HG03571 (cell line): Measurements from ENCODE around the gene DOC2A.

Experiments
- ATAC-seq: cut with Tn5 transposase; IDR thresholded peaks from one replicate; pipeline ENCODE4 v1.9.1; 2021; ENCODE audit not compliant: unreplicated experiment

DOC2A gene

DNA sequence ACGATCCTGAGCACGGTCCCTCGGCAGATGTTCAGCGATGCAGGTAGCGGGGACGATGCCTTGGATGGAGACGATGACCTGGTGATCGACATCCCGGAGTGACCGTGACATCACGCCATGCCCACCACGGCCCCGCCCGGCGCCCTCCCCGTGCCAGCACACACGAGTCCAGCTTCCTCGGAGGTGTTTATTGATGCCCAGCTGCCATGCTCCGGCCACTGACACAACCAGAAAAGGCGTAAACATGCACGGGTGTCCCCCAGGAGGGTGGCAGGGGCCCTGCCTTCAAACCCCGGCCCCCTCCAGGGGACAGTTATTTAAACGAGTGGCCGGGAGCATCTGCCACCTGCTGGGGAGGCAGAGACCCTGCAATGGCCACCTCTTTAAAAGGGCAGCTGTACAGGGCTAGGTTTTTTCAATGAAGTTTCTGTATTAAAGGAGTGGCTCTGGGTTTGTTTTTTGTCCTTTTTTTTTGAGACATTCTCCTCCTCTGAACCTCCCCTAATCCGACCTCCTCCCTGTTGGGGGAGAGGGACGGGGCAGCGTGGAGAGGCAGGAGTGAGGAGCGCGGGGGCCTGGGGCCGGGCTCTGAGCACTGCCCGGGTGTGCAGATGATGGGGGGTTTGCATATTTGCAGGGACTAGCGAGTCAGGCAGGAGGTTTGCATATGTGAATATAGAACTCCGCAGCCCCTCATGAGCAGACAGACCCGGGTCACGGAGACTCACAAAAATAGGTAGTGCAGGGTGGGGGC is 5.3 kb downstream of the DOC2A start:
- ATAC-seq, result no peak

DNA sequence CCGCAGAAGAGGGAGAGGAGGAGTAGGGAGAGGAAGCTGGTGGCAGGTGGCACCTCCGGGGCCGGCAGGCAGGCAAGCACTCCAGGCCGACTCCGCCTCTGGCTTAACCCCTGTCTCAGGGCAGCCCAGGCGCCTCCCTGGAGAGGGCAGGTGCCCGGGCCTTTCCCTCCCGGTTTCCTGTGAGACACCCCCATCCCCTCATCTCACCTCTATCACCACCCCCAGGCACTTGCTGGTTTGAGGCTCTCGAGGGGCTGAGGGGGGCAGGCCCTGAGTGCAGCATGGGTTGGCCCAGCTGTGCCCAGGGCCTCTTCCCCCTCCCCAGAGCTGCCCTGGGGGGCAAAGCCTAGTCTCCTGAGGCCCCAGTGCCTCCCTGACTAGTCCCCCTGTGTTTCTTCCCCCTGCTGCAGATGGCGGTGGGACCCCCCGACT is 6.0 kb downstream of the DOC2A start:
- no peak for ATAC-seq

DNA sequence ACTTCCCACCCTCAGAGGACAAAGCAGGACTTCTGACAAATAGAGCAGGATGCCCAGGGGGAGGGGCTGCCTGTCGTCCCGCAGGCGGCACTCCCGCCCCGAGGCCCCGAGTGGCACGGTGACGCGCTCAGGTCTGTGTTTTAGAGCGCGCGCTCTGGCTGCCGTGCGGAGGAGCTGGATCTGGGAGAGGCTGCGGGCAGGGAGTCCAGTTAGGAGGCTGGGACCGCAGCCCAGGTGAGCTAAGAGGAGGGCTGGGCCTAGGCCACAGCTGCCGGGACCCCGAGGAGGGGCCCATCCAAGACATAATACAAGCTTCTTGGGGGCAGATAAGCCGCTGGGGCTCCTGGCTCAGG is 6.4 kb downstream of the DOC2A start:
- no peak for ATAC-seq

DNA sequence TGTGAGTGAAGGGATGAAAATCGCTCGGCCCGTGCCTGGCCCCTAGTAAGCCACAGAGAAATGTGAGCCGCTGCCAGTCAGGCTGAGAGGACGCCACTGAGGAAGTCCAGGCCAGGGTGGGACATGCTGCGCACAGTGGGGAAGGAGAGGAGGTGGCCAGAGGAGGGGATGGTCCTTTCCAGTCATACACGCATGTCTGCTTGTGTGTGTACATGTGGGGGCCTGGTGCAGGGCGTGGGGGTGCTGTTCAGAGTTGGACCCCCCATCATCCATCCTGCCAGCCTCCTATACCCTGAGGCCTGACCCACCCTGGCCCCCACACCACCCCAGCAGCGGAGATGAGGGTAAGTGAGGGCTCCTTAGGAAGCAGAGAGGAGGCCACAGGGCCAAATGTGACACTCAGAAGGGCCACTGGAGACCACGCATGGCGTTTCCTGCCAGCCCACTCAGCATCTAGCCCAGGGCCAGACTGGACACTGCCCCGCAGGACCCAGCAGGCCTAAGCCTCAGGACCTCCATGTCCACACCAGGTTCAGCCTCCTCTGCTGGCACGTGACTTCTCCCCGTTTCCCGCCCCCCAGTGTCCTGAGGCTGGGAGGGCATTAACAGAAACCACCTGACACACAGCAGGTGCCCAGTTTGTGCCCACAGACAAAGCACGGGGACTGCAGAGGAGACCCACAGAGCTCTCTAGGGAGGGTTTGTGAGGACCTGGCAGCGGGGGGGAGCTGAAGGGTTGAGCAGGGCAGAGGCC is 7.0 kb downstream of the DOC2A start:
- no peak for ATAC-seq

DNA sequence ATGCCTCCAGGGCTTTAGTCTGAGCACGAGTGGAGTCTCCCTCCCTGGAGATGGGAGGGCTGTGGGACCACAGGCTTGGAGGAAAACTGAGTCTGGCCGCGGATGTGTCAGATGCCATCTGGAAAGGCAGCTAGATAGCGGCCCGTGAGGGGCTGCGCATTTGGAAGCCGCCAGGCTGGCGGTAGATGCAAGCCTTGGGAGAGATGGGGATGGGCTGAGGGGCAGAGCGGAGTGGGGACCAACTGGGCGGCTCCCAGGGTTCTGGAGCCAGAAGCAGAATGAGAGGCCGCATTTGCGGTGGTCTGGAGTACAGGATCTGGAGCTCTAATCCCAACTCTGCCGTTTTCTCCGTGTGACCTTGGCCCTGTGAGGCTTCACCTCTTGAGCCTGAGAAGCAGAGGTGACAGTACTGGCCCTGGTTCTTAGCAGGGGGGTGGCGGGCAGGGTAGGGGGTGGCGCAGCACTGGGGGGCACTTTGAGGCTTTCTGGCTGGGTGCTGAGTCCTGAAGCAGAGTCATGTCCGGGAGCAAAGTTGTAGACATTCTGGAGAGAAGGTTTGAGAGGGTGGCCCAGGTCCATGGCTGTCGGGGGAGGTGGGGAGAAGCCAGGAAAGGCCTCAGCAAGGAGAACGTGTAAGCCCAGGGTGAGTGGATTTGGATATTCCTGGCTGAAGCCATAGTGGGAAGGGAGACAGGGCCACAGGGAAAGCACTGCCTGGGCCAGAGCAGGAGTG is 8.0 kb downstream of the DOC2A start:
- no peak for ATAC-seq

DNA sequence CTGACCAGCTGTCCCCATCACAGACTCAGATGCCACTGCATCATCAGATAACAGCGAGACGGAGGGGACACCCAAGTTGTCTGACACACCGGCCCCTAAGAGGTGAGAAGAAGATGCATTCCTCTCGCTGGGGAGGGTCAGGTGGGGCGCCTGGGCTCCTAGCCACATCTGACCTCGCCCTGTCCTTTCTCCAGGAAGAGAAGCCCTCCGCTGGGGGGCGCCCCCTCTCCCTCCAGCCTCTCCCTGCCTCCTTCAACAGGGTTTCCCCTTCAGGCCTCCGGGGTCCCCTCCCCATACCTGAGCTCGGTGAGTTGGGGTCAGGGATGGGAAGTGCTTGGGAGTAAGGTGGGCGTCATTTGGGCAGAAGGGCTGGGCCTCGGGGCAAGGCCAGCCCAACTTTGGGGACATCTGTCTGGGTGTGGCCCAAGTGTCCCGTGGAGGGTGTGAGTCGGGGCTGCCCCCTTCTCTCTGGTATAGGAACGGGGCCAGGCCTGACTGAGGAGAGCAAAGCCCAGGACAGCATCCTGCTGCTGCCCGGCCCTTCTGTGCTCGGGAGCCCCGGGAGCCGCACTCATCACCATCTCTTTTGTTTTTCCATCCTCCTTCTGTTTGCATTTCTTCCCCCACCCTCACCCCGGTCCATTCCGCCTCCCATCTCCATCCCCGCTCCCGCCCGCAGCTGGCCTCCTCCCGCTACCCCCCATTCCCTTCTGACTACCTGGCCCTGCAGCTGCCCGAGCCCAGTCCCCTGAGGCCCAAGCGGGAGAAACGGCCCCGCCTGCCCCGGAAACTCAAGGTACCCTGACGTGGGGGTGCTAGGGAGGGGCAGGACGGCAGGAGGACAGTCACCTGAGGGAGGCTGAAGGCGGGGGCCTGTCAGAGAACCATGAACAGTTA is 9.8 kb downstream of the DOC2A start:
- ATAC-seq, result no peak

DNA sequence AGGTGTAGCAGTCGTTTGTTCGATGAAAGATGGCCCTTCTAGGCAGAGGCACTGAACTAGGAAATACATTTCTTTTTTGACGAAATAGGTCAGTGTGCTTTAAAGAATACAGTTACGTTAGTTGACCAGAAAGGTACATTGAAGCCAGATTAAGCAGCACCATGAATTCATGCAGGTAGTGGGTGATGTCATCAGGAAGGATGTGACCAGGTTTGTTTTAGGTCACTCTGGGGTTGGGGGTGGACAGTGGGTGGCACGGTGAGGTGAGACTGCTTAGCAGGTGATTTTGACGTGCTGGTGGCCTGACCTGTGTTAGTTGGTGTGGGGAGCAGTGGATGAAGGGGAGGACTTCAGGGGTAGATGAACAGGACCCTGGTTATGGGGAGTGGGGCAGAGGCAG is 11.2 kb downstream of the DOC2A start:
- ATAC-seq, result no peak

DNA sequence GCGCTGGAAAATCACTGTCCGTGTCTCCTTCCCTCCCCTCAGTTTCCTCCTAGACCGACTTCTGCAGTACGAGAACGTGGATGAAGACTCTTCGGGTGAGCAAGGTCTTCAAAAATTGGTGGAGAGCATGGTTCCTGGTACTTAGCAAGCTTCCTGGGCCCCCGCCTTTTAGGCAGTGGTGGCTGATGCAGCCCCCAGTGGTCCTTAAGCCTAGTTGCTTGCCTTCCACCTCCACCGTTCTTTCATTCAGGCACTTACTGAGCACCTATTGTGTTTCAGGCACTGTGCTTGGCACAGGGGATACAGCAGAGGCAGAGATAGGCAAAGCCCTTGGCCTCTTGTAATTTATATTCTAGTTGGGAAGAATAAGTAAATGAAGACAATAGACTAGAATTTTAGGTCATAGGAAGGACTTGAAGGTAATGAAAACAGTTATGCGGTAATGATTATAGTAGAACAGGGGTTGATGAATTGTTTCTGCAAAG is 14.0 kb downstream of the DOC2A start:
- no peak for ATAC-seq

DNA sequence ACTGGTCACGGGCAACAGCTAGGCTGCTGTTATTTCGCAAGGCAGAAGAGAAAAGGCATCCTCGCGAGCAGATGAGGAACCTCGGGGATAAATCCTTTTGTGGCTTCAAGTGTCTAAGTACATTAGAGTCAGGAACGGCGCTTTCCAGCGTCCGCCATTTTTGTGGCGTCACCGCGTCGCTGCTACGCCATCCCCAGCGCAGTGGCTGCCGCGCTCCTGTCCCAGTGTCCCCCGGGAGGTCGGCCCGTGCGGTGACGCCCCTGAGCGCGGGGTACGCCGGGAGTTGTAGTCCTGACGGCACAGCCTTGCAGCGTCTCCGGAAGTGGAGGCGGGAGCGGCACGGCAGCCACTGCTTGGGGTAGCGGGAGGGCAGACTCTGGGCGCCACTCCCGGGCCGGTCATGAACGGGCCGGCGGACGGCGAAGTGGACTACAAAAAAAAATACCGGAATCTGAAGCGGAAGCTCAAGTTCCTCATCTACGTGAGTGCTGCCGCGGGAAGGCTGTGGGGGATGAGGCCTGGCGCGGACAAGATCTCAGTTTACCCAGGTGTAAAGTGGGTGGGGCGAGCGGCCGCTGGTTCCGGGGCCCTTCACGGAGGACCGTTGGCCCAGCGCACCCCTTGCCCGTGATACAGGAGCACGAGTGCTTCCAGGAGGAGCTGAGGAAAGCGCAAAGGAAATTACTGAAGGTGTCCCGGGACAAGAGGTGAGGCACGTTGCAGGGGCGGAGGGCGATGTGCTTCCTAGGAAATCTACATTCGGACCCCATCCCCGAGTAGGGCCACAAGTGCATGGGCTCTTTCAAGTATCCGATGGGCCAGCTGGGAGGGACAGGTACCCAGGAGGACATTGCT is 14.7 kb downstream of the DOC2A start, which contains the start of gene INO80E:
INO80E (plus strand) TSS at position 331 of the 855 bp plus-strand sequence; CDS start at position 401, 70 bp downstream.
- peak; percentile 78 for ATAC-seq

DNA sequence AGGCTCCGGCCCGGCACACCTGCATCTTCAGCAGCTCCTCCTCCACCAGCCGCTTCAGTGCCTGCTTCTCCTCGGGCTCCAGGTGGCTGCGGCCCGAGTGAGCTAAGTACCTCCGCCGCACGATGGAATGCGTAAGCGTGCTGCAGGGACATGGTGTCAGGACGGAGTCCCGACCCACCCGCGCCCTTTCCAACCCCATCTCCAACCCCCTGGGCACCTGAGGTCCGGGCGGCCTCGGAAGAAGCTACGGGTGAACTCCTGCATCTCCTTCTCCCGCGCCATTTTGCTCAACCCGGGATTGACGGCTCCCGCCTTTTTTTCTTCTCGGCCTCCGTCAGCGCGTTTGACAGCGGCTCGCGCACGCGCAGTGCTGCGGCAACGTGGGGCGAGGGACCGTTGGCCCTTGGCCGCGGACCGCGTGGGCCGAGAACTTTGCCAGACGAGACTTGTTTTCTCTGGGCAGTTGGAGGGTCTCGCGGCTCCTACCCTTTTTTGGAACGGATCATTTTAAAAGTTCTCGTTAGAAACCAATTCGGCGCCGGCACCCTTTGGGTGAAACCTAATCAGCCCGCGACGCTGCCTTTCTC is 15.4 kb downstream of the DOC2A start, which contains the start of gene HIRIP3:
HIRIP3 (minus strand) TSS at position 294 of the 587 bp plus-strand sequence; CDS start at position 282, 12 bp downstream.
- peak; percentile 29 for ATAC-seq

DNA sequence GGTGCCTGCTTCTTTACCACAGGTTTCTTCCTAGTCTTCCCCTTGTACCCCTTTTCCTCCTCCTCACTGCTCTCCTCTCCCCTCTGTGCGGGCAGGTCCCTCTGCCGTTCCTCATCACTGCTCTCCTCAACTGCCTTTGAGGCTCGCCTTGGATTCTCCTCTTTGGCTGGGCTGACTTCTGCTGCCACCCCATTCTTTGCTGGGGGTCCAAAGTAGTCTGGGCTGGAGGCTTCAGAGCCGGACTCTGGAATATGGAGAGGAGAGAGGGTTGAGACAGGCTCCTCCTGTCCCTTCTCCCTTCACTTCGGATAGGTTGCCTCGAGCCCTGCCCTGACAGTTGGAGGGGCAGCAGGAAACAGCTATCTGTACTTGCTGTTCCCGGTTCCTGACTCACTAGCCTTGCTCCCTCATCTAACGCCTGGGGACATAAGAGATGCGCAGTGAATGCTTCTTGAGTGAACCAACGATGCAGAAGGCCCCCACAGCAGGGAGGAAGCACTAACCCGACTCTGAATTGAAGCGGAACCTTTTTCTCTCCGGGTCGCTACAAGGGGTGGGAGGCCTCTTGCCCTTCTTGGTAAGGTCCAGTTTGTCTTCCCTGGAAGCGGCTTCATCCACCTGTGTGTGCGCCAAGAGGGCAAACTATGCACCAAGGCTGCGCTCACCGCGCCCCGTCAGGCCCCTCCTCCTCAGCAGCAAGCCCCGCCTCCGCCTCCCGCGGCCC is 16.1 kb downstream of the DOC2A start:
- no peak for ATAC-seq

DNA sequence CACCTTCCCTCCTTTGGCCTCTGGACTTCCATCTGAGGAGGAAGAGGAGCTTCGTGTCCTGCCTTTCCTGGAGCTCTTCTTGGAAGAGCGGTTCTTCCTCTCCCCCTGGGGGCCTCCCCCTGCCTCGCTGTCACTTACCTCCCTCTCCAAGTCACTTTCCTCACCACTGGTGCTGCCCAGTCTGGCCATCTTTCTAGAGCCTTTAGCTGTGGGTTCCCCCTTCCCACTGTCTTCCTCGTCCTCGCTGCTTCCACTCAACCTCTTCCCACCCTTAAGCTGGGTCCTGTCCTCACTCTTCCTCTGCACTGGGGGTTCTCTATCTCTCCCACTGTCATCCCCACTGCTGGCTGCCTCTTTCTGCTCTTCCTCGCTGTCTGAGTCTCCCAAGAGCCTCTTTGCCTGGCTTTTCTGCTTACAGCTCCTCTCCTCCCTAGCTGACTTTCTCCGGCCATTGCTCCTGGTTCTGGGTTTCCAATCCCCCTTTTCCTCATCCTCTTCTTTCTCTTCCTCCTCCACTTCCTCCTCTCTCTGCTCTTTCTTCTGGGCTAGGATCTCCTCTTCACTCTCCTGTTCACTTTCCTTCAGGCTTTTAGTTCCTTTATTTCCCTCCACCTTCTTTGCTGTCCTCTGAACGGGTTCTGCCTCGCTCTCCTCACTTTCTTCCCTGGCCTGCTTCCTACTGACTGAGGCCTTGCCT is 16.8 kb downstream of the DOC2A start:
- ATAC-seq, result no peak

DNA sequence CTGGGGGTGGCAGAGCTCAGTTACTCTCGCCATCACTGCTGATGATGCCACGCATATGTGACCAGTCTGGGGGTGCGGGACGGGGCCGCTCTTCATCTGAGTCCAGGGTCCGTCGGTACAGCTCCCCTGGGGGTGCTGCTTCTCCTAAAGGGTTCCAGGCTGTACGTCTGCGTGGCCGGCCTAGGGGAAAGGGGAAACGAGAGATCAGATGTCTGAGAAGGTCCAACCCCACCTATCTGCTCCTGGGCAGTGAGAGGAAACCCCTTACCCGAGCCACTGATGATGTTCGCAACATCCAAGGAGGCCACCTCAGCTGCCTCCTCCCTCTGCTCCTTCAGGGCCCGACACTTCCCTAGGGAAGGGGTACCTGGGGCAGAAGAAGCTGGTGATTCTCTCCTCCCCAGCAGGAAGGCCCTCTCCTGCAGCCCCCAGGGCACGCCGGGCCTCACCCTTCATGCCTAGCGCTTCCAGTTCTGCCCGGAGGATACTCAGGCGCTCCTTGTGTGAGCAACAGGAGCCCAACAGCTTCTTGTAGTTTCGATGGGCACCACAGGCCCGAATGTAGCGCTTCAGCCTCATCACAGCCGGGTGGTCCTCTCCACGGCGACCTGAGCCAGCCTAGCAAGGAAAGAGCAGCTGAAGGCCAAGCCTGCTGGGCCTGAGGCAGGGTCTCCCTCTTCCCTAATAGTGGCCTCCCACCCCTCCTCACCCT is 17.5 kb downstream of the DOC2A start:
- no peak for ATAC-seq

DNA sequence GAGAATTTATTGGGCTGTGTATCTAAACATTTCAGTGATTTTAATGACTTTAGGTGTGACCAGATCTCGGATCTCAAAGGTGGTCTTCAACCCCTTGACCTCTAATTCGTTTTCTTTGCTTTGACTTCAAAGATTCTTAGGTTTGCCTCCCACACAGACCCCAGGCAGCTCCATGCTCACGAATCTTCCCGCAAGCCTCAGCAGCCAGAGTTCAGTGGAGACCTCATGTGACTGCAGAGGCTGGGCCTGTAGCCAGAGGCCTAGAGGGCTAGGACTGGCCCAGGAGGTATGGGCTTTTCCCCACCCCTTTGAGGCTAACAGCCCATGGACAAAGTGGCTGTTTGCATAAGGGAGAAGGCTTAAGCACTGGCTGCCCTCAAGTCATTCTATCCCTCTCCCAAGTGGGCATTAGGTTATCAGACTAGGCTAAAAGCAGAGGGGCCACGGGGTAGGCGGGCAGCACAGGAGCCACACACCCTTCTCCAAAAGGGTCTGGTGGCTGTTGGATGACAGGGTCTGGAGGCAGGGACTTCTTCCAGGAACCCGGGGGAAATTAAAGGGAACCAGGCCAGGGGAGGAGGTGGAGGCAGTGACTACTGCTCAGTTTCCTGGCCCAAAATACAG is 18.4 kb downstream of the DOC2A start:
- ATAC-seq, result no peak

DNA sequence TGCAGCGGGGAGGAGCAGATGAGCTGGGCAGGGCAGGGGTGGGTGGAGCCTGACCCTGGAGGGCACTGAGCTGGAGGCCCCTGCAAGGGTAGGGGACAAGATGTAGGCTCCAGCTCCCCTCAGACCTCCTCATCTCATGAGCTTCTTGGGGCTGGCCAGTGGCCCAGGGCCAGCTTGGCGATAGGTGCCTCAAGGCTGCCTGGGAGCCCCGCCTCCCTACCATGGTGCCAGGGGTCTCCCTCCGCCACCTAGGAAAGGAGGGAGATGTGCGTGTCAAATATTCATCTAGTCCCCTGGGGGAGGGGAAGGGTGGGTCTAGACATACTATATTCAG is 19.3 kb downstream of the DOC2A start:
- no peak for ATAC-seq

DNA sequence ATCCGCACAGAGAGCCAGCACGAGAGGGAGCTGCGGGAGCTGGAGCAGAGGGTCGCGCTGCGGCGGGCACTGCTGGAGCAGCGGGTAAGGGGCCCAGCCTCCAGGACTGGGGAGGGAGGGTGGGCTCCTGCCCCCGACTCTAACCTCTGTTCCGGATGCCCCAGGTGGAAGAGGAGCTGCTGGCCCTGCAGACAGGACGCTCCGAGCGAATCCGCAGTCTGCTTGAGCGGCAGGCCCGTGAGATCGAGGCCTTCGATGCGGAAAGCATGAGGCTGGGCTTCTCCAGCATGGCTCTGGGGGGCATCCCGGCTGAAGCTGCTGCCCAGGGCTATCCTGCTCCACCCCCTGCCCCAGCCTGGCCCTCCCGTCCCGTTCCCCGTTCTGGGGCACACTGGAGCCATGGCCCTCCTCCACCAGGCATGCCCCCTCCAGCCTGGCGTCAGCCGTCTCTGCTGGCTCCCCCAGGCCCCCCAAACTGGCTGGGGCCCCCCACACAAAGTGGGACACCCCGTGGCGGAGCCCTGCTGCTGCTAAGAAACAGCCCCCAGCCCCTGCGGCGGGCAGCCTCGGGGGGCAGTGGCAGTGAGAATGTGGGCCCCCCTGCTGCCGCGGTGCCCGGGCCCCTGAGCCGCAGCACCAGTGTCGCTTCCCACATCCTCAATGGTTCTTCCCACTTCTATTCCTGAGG is 19.8 kb downstream of the DOC2A start:
- no peak for ATAC-seq
